Right cardiac atrium (tissue), 5 donors: Measurements from ENCODE around the gene NEK5. TPM values are rescaled to one million over a fixed set of nuclear protein-coding genes. Genes with fewer than 3 reads are reported as not detected.
"Not testable (repeated sequence)": the region's sequence is repeated elsewhere in the genome, so short reads cannot be mapped to it uniquely, and the experiment has no call there.

Experiments used
- ATAC-seq, 2 donors: fragments of 200-7000 bp; cut with Tn5 transposase; one replicate each; pipeline versions ENCODE4 v1.8.0 to v1.9.1; 2020; ENCODE audit warnings: moderate library complexity in 2 of 2, mild to moderate bottlenecking in 1 of 2
- DNase-seq, 3 donors: peaks; one replicate each; pipeline ENCODE4 v3.0.0-alpha.2; 2020
- H3K27ac ChIP-seq: one replicate; pipeline ENCODE4 v1.5.1; 2013; ENCODE audit warnings: mild to moderate bottlenecking, low read length, control low read depth, moderate library complexity
- H3K27me3 ChIP-seq: one replicate; pipeline ENCODE4 v1.6.1; 2013; ENCODE audit not compliant: control insufficient read depth, insufficient read depth
- H3K4me1 ChIP-seq: one replicate; pipeline ENCODE4 v1.6.1; 2013; ENCODE audit warnings: low read length; ENCODE audit not compliant: control insufficient read depth, insufficient read depth
- H3K4me3 ChIP-seq: one replicate; pipeline ENCODE4 v1.5.1; 2013; ENCODE audit warnings: low read length, control low read depth
- H3K9me3 ChIP-seq: one replicate; pipeline ENCODE4 v1.6.1; 2013; ENCODE audit warnings: low read length; ENCODE audit not compliant: control insufficient read depth
- WGBS: extraction: QIAGEN DNeasy Blood & Tissue Kit; methylation state at CpG from one replicate; pipeline ENCODE4 v1.1.7; 2013; 5-methylcytosine and 5-hydroxymethylcytosine counted together
- intact Hi-C, 4 donors: fragments of 100-400 bp; cut with DNase I; formaldehyde crosslinking; loops; one replicate each; pipeline versions ENCODE4 v1.11.0 to v1.14.0; 2022 to 2023
- polyA plus RNA-seq: library from polyadenylated mRNA; stranded (reverse); fragments of 200-250 nt; gene quantifications from one replicate; pipeline ENCODE4 v1.2.3, GENCODE V29; 2013
- total RNA-seq, 4 donors: library from RNA; stranded (reverse); fragmentation: NEBNext Ultra II Directional; extraction: Animal tissue kit (Norgen Biotek cat#: 25700); gene quantifications; one replicate each; pipeline ENCODE4 v1.2.1, GENCODE V29; 2021
- donor health status: healthy with polysubstance abuse.
- donor health status: DM: no; HTN: yes; CAD: no.
- donor health status: DM: no; HTN: no; CAD: no.
- donor health status: DM: no; HTN: yes; CAD: no; lungs with severe emphysema.
- donor health status: DM: yes; HTN: yes; CAD: no.

Gene NEK5
- total and polyA plus RNA-seq, 5 donors: 0.39 to 1.2 (median 0.51) TPM

GRCh38 chr13:52030401-52030800, 98.5 kb downstream of the NEK5 start:
- H3K9me3 ChIP-seq, H3K27me3 ChIP-seq, H3K27ac ChIP-seq, ATAC-seq, intact Hi-C loops, DNase-seq, H3K4me3 ChIP-seq, H3K4me1 ChIP-seq: not testable (repeated sequence)
- 97% methylated on average over 6 of the region's 6 CpGs for WGBS

- DNase-seq (no peak), ATAC-seq (no peak)
- intact Hi-C loops: no loop called here
- H3K4me1 ChIP-seq: peaks cover 2% of the 10 kb centered on the region
- no peaks in the 10 kb centered on the region for H3K9me3 ChIP-seq
- H3K27me3 ChIP-seq: no peaks in the 10 kb centered on the region
- H3K27ac ChIP-seq: no peak overlapping the region
- WGBS: 98% methylated on average over 4 of the region's 4 CpGs
- H3K4me3 ChIP-seq: no peak overlapping the region
Measured at GRCh38 chr13:52029569-52029968, 99.3 kb downstream of the NEK5 start.

- no peaks in the 10 kb centered on the region for H3K9me3 ChIP-seq
- intact Hi-C loops: no loop called here
- no peak overlapping the region for H3K4me3 ChIP-seq
- H3K27ac ChIP-seq: no peak overlapping the region
- DNase-seq (no peak), ATAC-seq (no peak)
- H3K27me3 ChIP-seq: no peaks in the 10 kb centered on the region
- H3K4me1 ChIP-seq: peaks cover 2% of the 10 kb centered on the region
- WGBS: 100% methylated on average over 1 of the region's 1 CpG
Measured at GRCh38 chr13:52027832-52028231, 101.0 kb downstream of the NEK5 start.

- DNase-seq: no peak
- ATAC-seq: no peak
- Histone ChIP-seq H3K27me3 (no peaks in the 10 kb centered on the region), H3K27ac (no peak overlapping the region), H3K9me3 (no peaks in the 10 kb centered on the region), H3K4me1 (peaks cover 2% of the 10 kb centered on the region), H3K4me3 (no peak overlapping the region)
- 97% methylated on average over 3 of the region's 3 CpGs for WGBS
- intact Hi-C loops: no loop called here
Measured at GRCh38 chr13:52026246-52026626, 102.6 kb downstream of the NEK5 start.

- no peaks in the 10 kb centered on the region for H3K27me3 ChIP-seq
- no peaks in the 10 kb centered on the region for H3K9me3 ChIP-seq
- ATAC-seq (no peak), DNase-seq (no peak)
- H3K27ac ChIP-seq: no peak overlapping the region
- H3K4me1 ChIP-seq: peaks cover 2% of the 10 kb centered on the region
- intact Hi-C loops: no loop called here
- over 99% methylated on average over 8 of the region's 8 CpGs for WGBS
- no peak overlapping the region for H3K4me3 ChIP-seq
Measured at GRCh38 chr13:52025475-52026245, 103.2 kb downstream of the NEK5 start.

GRCh38 chr13:52024481-52024880, 104.4 kb downstream of the NEK5 start, which contains the start of gene UTP14C:
UTP14C (plus strand) TSS chr13:52024691; CDS start chr13:52028805, 4,114 bp downstream.
- Histone ChIP-seq H3K9me3 (no peaks in the 10 kb centered on the region), H3K4me1 (peaks cover 2% of the 10 kb centered on the region), H3K4me3 (no peak within 1 kb of the TSS), H3K27ac (no peak within 1 kb of the TSS), H3K27me3 (no peaks in the 10 kb centered on the region)
- WGBS: 96% methylated on average over 3 of the region's 3 CpGs
- ATAC-seq (no peak), DNase-seq (no peak)
- intact Hi-C loops: no loop called here

GRCh38 chr13:52022356-52022755, 106.5 kb downstream of the NEK5 start:
- DNase-seq: no peak
- Histone ChIP-seq H3K4me3 (no peak overlapping the region), H3K9me3 (no peaks in the 10 kb centered on the region), H3K27me3 (no peaks in the 10 kb centered on the region), H3K4me1 (peaks cover 2% of the 10 kb centered on the region), H3K27ac (no peak overlapping the region)
- WGBS: 98% methylated on average over 2 of the region's 2 CpGs
- intact Hi-C loops: no loop called here
- ATAC-seq: no peak

- Histone ChIP-seq H3K9me3 (no peaks in the 10 kb centered on the region), H3K27ac (no peak overlapping the region), H3K4me1 (no peaks in the 10 kb centered on the region), H3K27me3 (no peaks in the 10 kb centered on the region), H3K4me3 (no peak overlapping the region)
- 92% methylated on average over 3 of the region's 3 CpGs for WGBS
- no peak for ATAC-seq
- DNase-seq: no peak
- intact Hi-C loops: no loop called here
Measured at GRCh38 chr13:52020191-52020590, 108.7 kb downstream of the NEK5 start.

GRCh38 chr13:52016296-52016695, 112.6 kb downstream of the NEK5 start:
- Histone ChIP-seq H3K4me3 (no peak overlapping the region), H3K27me3 (no peaks in the 10 kb centered on the region), H3K27ac (no peak overlapping the region), H3K9me3 (no peaks in the 10 kb centered on the region), H3K4me1 (no peaks in the 10 kb centered on the region)
- intact Hi-C loops: no loop called here
- no peak for DNase-seq
- 97% methylated on average over 3 of the region's 3 CpGs for WGBS
- ATAC-seq: no peak

- intact Hi-C loops: no loop called here
- DNase-seq: no peak
- 0% methylated on average over 8 of the region's 8 CpGs for WGBS
- Histone ChIP-seq H3K4me3 (peak overlapping the region; percentile 57), H3K27me3 (no peaks in the 10 kb centered on the region), H3K27ac (peak overlapping the region; percentile 61), H3K9me3 (no peaks in the 10 kb centered on the region), H3K4me1 (no peaks in the 10 kb centered on the region)
- ATAC-seq: no peak
Measured at GRCh38 chr13:52012512-52012836, 116.4 kb downstream of the NEK5 start.

- Histone ChIP-seq H3K4me1 (no peaks in the 10 kb centered on the region), H3K27ac (peak within 1 kb of the TSS; percentile 61), H3K4me3 (peak within 1 kb of the TSS; percentile 57), H3K27me3 (no peaks in the 10 kb centered on the region), H3K9me3 (no peaks in the 10 kb centered on the region)
- ATAC-seq: peak; percentile 100
- intact Hi-C loops: no loop called here
- under 1% methylated on average over 82 of the region's 82 CpGs for WGBS
- DNase-seq: peak; percentile 99 to 100 (median 100)
Measured at GRCh38 chr13:52011632-52012511, 117.0 kb downstream of the NEK5 start, which contains the start of gene ALG11. ALG11 (plus strand) TSS chr13:52012398; CDS start chr13:52012419, 21 bp downstream.
